Trophoblast cell (in vitro differentiated cells and primary cell): Measurements from ENCODE around the gene ADCY3.

Experiments
- DNase-seq, 2 donors: peaks; one replicate each; pipeline ENCODE4 v3.0.0-alpha.2; 2016
- H2AFZ ChIP-seq: 2 replicates; pipeline ENCODE4 v1.6.1; 2013; ENCODE audit warnings: low read length, moderate library complexity, mild to moderate bottlenecking; ENCODE audit not compliant: insufficient read depth, poor library complexity
- H2AK5ac ChIP-seq: 2 replicates; pipeline ENCODE4 v1.6.1; 2013; ENCODE audit warnings: mild to moderate bottlenecking, low read length
- H2BK120ac ChIP-seq: 2 replicates; pipeline ENCODE4 v1.6.1; 2013; ENCODE audit warnings: low read length, mild to moderate bottlenecking, moderate library complexity; ENCODE audit not compliant: insufficient read depth, poor library complexity
- H2BK12ac ChIP-seq: 2 replicates; pipeline ENCODE4 v1.6.1; 2013; ENCODE audit warnings: mild to moderate bottlenecking, low read length, moderate library complexity
- H2BK5ac ChIP-seq: 2 replicates; pipeline ENCODE4 v1.6.1; 2013; ENCODE audit warnings: low read length, low read depth, moderate library complexity, mild to moderate bottlenecking; ENCODE audit not compliant: poor library complexity
- H3K14ac ChIP-seq: 2 replicates; pipeline ENCODE4 v1.6.1; 2013; ENCODE audit warnings: mild to moderate bottlenecking, low read length
- H3K18ac ChIP-seq: 2 replicates; pipeline ENCODE4 v1.6.1; 2013; ENCODE audit warnings: mild to moderate bottlenecking, low read length
- H3K23ac ChIP-seq: 2 replicates; pipeline ENCODE4 v1.6.1; 2013; ENCODE audit warnings: low read length
- H3K27ac ChIP-seq: 2 replicates; pipeline ENCODE4 v1.5.1; 2013; ENCODE audit warnings: low read depth, mild to moderate bottlenecking, inconsistent platforms, low read length, moderate library complexity
- H3K27me3 ChIP-seq: 2 replicates; pipeline ENCODE4 v1.6.1; 2013; ENCODE audit warnings: inconsistent platforms, mild to moderate bottlenecking, low read length, moderate library complexity; ENCODE audit not compliant: insufficient read depth
- H3K36me3 ChIP-seq, 2 experiments: 1 replicate in 1 of 2; 2 replicates in 1 of 2; pipeline ENCODE4 v1.6.1; 2013; ENCODE audit warnings: low read length in 2 of 2, mild to moderate bottlenecking in 2 of 2, moderate library complexity in 1 of 2; ENCODE audit not compliant: insufficient read depth in 2 of 2, control insufficient read depth in 1 of 2
- H3K4ac ChIP-seq: 2 replicates; pipeline ENCODE4 v1.6.1; 2013; ENCODE audit warnings: low read depth, mild to moderate bottlenecking, low read length, moderate library complexity
- H3K4me1 ChIP-seq, 2 experiments: 1 replicate in 1 of 2; 2 replicates in 1 of 2; pipeline ENCODE4 v1.6.1; 2013; ENCODE audit warnings: low read length in 2 of 2, mild to moderate bottlenecking in 2 of 2, moderate library complexity in 1 of 2; ENCODE audit not compliant: insufficient read depth in 2 of 2, control insufficient read depth in 1 of 2
- H3K4me2 ChIP-seq: 2 replicates; pipeline ENCODE4 v1.6.1; 2013; ENCODE audit warnings: inconsistent platforms, mild to moderate bottlenecking, low read length, moderate library complexity
- H3K4me3 ChIP-seq: 2 replicates; pipeline ENCODE4 v1.5.1; 2013; ENCODE audit warnings: mild to moderate bottlenecking, low read depth, low read length, inconsistent platforms
- H3K79me1 ChIP-seq: one replicate; pipeline ENCODE4 v1.6.1; 2013; ENCODE audit warnings: low read length
- H3K79me2 ChIP-seq: 2 replicates; pipeline ENCODE4 v1.6.1; 2013; ENCODE audit warnings: low read length, mild to moderate bottlenecking; ENCODE audit not compliant: control insufficient read depth, insufficient read depth, poor library complexity
- H3K9ac ChIP-seq: 2 replicates; pipeline ENCODE4 v1.6.1; 2013; ENCODE audit warnings: mild to moderate bottlenecking, low read length
- H3K9me3 ChIP-seq: 2 replicates; pipeline ENCODE4 v1.6.1; 2013; ENCODE audit warnings: low read depth, mild to moderate bottlenecking, control low read depth, inconsistent platforms, low read length; ENCODE audit not compliant: insufficient read depth
- H4K12ac ChIP-seq: 2 replicates; pipeline ENCODE4 v1.6.1; 2013; ENCODE audit warnings: low read depth, mild to moderate bottlenecking, low read length, moderate library complexity
- H4K8ac ChIP-seq: 2 replicates; pipeline ENCODE4 v1.6.1; 2013; ENCODE audit warnings: low read depth, mild to moderate bottlenecking, low read length, moderate library complexity
- H4K91ac ChIP-seq: one replicate; pipeline ENCODE4 v1.6.1; 2013; ENCODE audit warnings: low read depth, mild to moderate bottlenecking, low read length, moderate library complexity
- WGBS: extraction: QIAGEN DNeasy Blood & Tissue Kit; methylation state at CpG from one replicate; pipeline ENCODE4 v1.1.7; 2013; ENCODE audit warnings: missing lambda C conversion rate; ENCODE audit not compliant: insufficient read length, insufficient coverage; ENCODE audit errors: extremely low coverage; 5-methylcytosine and 5-hydroxymethylcytosine counted together

The ADCY3 gene

DNA sequence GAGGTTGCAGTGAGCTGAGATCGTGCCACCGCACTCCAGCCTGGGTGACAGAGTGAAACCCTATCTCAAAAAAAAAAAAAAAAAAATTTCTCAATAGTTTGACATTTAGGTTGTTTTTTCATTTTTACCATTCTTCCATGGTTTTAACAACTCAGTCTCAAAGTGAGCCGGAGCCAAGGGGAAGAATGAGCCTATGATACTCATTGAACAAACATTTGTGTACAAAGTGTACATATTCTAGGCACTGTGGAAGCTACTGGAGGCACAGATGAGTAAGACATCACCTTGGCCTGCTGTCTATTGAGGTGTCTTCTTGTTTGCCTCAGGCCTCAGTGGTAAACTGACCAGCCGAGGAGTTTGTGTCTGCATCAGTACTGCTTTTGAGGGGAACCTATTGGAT is 104.9 kb downstream of the ADCY3 start:
- WGBS: no CpG with 5 or more reads among the region's 4 CpGs
- no peak overlapping the region for H3K23ac ChIP-seq
- no peak overlapping the region for H2BK12ac ChIP-seq

DNA sequence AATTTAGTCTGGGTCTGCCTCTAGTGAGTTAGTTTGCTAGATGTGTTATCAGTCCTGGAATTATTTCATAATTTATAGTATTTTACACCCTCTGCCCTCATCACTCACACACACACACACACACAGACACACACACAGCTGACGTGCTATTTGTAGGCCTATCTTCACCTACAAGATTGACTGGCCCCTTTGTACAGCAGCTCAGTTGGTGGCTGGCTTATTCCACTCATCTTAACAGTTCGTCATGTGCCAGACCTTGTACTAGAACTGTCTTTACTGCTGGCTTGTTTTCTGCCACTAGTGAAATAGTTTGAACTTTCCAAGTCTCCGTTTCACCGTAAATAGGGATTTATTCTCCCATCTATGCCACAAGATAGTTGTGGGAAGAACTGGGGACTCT is 105.5 kb downstream of the ADCY3 start:
- Histone ChIP-seq H3K18ac (no peak overlapping the region), H2BK120ac (no peak overlapping the region), H3K4ac (no peak overlapping the region), H3K4me1 (peaks cover 0 to 2% of the 10 kb centered on the region in 2 experiments), H3K4me2 (no peak overlapping the region), H2BK5ac (no peak overlapping the region), H3K27me3 (no peaks in the 10 kb centered on the region), H3K14ac (no peak overlapping the region), H4K8ac (no peak overlapping the region), H3K36me3 (peaks cover 15 to 38% of the 10 kb centered on the region in 2 experiments), H3K4me3 (no peak overlapping the region), H3K79me1 (no peaks in the 10 kb centered on the region), H3K9ac (no peak overlapping the region), H2BK12ac (no peak overlapping the region), H4K91ac (no peak overlapping the region), H2AFZ (no peak overlapping the region), H4K12ac (no peak overlapping the region), H3K27ac (no peak overlapping the region), H3K23ac (no peak overlapping the region), H2AK5ac (no peak overlapping the region), H3K9me3 (no peaks in the 10 kb centered on the region), H3K79me2 (no peaks in the 10 kb centered on the region)
- DNase-seq: no peak
- no CpG with 5 or more reads among the region's 4 CpGs for WGBS

More for the DNA sequence above, 104.9 kb downstream of the ADCY3 start:
- Histone ChIP-seq H3K4me3 (no peak overlapping the region), H3K4me2 (no peak overlapping the region), H3K79me2 (no peaks in the 10 kb centered on the region), H4K12ac (no peak overlapping the region), H3K9ac (no peak overlapping the region), H3K18ac (no peak overlapping the region), H2AFZ (no peak overlapping the region), H3K27me3 (no peaks in the 10 kb centered on the region), H2BK120ac (no peak overlapping the region), H4K8ac (no peak overlapping the region), H3K4me1 (peaks cover 0 to 2% of the 10 kb centered on the region in 2 experiments), H4K91ac (no peak overlapping the region), H2AK5ac (no peak overlapping the region), H2BK5ac (no peak overlapping the region), H3K27ac (no peak overlapping the region), H3K9me3 (no peaks in the 10 kb centered on the region), H3K36me3 (peaks cover 21 to 44% of the 10 kb centered on the region in 2 experiments), H3K14ac (no peak overlapping the region), H3K4ac (no peak overlapping the region), H3K79me1 (no peaks in the 10 kb centered on the region)
- peak; percentile 56 to 83 for DNase-seq

DNA sequence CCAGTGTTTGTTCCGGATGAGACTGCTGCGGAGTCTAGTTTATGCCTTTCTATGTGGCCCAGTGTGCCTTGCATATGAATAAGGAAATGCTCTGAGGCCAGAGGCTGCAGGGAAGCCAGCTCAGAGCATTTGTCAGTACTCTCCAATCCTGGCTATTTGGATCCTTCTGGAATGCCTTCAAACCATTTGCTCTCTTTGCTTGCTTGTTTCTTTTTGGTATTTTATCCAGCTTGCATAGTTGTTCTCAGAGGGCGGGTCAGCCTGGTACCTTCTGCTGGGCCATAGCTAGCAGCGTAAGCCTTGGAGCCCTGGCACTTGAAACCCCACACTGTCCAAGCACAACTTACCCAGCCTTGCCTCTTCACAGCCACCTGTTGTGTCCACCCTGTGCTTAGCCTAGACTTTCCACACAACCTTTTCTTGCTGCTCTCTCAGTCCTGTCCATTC is 106.3 kb downstream of the ADCY3 start:
- Histone ChIP-seq H3K79me2 (no peaks in the 10 kb centered on the region), H2BK5ac (no peak overlapping the region), H2BK120ac (no peak overlapping the region), H2AK5ac (no peak overlapping the region), H3K4me1 (peaks cover 0 to 2% of the 10 kb centered on the region in 2 experiments), H3K36me3 (peaks cover 9 to 32% of the 10 kb centered on the region in 2 experiments), H3K27ac (no peak overlapping the region), H3K4ac (no peak overlapping the region), H4K12ac (no peak overlapping the region), H3K4me3 (no peak overlapping the region), H3K18ac (no peak overlapping the region), H4K8ac (no peak overlapping the region), H3K23ac (no peak overlapping the region), H2AFZ (no peak overlapping the region), H4K91ac (no peak overlapping the region), H3K14ac (no peak overlapping the region), H3K79me1 (no peaks in the 10 kb centered on the region), H2BK12ac (no peak overlapping the region), H3K4me2 (no peak overlapping the region), H3K27me3 (no peaks in the 10 kb centered on the region), H3K9me3 (no peaks in the 10 kb centered on the region), H3K9ac (no peak overlapping the region)
- WGBS: no CpG with 5 or more reads among the region's 4 CpGs
- DNase-seq: no peak

DNA sequence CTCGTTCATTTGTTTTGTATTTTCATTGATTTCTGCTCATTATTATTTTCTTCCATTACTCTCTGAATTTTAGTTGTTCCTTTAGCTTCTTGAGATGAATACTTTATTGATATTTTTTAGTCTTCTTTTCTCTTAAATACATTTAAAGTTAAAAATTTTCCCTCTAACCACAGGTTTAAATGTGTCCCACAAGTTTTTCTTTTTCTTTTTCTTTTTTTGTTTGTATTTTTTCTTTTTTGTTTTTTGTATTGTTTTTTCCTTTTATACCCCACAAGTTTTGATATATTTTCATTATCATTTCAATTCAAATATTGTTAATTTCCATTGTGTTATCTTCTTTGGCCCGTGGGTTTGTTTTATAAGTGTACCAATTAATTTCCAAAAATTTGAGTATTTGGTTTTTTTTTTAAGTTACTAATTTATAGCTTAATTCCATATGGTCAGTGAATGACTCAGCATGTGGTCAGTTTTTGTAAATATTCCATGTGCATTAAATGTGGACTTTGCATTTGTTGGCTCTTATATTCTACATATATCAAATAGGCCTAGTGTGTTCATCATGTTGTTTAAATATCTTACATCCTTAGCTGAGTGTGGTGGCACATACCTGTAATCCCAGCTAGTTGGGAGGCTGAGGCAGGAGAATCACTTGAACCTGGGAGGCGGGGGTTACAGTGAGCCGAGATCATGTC is 110.6 kb downstream of the ADCY3 start:
- no peak overlapping the region for H2BK5ac ChIP-seq
- H3K27me3 ChIP-seq: no peaks in the 10 kb centered on the region
- H3K79me2 ChIP-seq: no peaks in the 10 kb centered on the region
- no peaks in the 10 kb centered on the region for H3K79me1 ChIP-seq
- no CpG with 5 or more reads among the region's 4 CpGs for WGBS
- H3K18ac ChIP-seq: no peak overlapping the region
- H3K4me2 ChIP-seq: no peak overlapping the region
- peak overlapping the region; percentile 83 for H3K4ac ChIP-seq
- no peaks in the 10 kb centered on the region for H3K4me1 ChIP-seq
- H3K23ac ChIP-seq: no peak overlapping the region
- H3K27ac ChIP-seq: no peak overlapping the region
- no peak overlapping the region for H4K12ac ChIP-seq
- H2AK5ac ChIP-seq: no peak overlapping the region
- H3K4me3 ChIP-seq: no peak overlapping the region
- H3K9ac ChIP-seq: no peak overlapping the region
- no peak overlapping the region for H4K8ac ChIP-seq
- H2AFZ ChIP-seq: no peak overlapping the region
- H3K9me3 ChIP-seq: peaks cover 3% of the 10 kb centered on the region
- DNase-seq: no peak
- H4K91ac ChIP-seq: no peak overlapping the region
- H2BK12ac ChIP-seq: no peak overlapping the region
- H3K14ac ChIP-seq: no peak overlapping the region
- H3K36me3 ChIP-seq: peaks cover 12 to 16% of the 10 kb centered on the region in 2 experiments
- H2BK120ac ChIP-seq: no peak overlapping the region
